SW 1271 (cell line): Measurements from ENCODE around the gene CCT4.
"Not testable (repeated sequence)": the region's sequence is repeated elsewhere in the genome, so short reads cannot be mapped to it uniquely, and the experiment has no call there.

Experiments
- DNase-seq, 2 experiments: peaks; one replicate each; lab custom pipeline; 2025; lab: John Stamatoyannopoulos, UW

Gene CCT4

GRCh38 chr2:61888267-61889055, at the start of gene CCT4:
Gene CCT4 (minus strand): TSS chr2:61888656. CDS start chr2:61888507, 149 bp downstream.
- DNase-seq: peak in 1 of 2 experiments; percentile 77

- no peak for DNase-seq
These were observed 49.4 kb upstream of the CCT4 start for GRCh38 chr2:61937886-61938285.

- DNase-seq: no peak
These were observed 48.6 kb upstream of the CCT4 start for GRCh38 chr2:61937098-61937497.

- no peak for DNase-seq
These were observed 40.5 kb upstream of the CCT4 start for GRCh38 chr2:61928826-61929461.

GRCh38 chr2:61926531-61927477, 38.3 kb upstream of the CCT4 start:
- DNase-seq: no peak

- DNase-seq: no peak
These were observed 36.6 kb upstream of the CCT4 start for GRCh38 chr2:61924895-61925663.

- no peak for DNase-seq
These were observed 34.3 kb upstream of the CCT4 start for GRCh38 chr2:61922714-61923113.

GRCh38 chr2:61920548-61920947, 32.1 kb upstream of the CCT4 start:
- DNase-seq: no peak

- not testable (repeated sequence) for DNase-seq
These were observed 26.3 kb upstream of the CCT4 start for GRCh38 chr2:61914794-61915193.

- DNase-seq: peak in 1 of 2 experiments; percentile 21
These were observed 23.1 kb upstream of the CCT4 start for GRCh38 chr2:61911510-61911909.

GRCh38 chr2:61910603-61911002, 22.1 kb upstream of the CCT4 start:
- DNase-seq: no peak

- DNase-seq: no peak
These were observed 20.7 kb upstream of the CCT4 start for GRCh38 chr2:61909116-61909515.

GRCh38 chr2:61906186-61906470, 17.7 kb upstream of the CCT4 start:
- DNase-seq: no peak

GRCh38 chr2:61905372-61906185, 17.1 kb upstream of the CCT4 start, which contains the start of gene COMMD1:
Gene COMMD1 (plus strand): TSS chr2:61905674. CDS start chr2:61905679, 5 bp downstream.
- DNase-seq: peak; percentile 28 to 67

- no peak for DNase-seq
These were observed 11.8 kb upstream of the CCT4 start for GRCh38 chr2:61900281-61900680.

- DNase-seq: peak in 1 of 2 experiments; percentile 22
These were observed 10.4 kb upstream of the CCT4 start for GRCh38 chr2:61898810-61899209.

GRCh38 chr2:61887717-61888266, 664 bp downstream of the CCT4 start:
- DNase-seq: peak in 1 of 2 experiments; percentile 55

- DNase-seq: no peak
These were observed 2.4 kb downstream of the CCT4 start for GRCh38 chr2:61885896-61886603.

- no peak for DNase-seq
These were observed 5.6 kb downstream of the CCT4 start for GRCh38 chr2:61882850-61883249.

- DNase-seq: not testable (repeated sequence)
These were observed 9.1 kb downstream of the CCT4 start for GRCh38 chr2:61879351-61879750.
